ENCODE results near the gene SLC25A39. TPM values are rescaled to one million over a fixed set of nuclear protein-coding genes. Genes with fewer than 3 reads are reported as not detected.

Gene SLC25A39
- total and polyA plus RNA-seq, 4 donors: 59.9 to 128 (median 102) TPM

- H3K27ac ChIP-seq (ENCODE audit: low read depth, low read length): no peak overlapping the region
- peaks cover 38% of the 10 kb centered on the region for H3K4me1 ChIP-seq (ENCODE audit: control insufficient read depth, insufficient read depth, low read length)
- H3K4me3 ChIP-seq (ENCODE audit: low read depth, low read length): no peak overlapping the region
- DNase-seq (ENCODE audit: low read depth in 4 of 6, low spot score in 6 of 6): peak in 2 of 6 donors; percentile 51
- H3K36me3 ChIP-seq (ENCODE audit: control insufficient read depth, insufficient read depth, low read length): peaks cover 87% of the 10 kb centered on the region
- WGBS (ENCODE audit: insufficient coverage): 50% methylated on average over 77 of the region's 77 CpGs
- H3K27me3 ChIP-seq (ENCODE audit: control insufficient read depth, insufficient read depth, low read length): no peaks in the 10 kb centered on the region
- no peaks in the 10 kb centered on the region for H3K9me3 ChIP-seq (ENCODE audit: control insufficient read depth, insufficient read depth, low read length)
Observed at GRCh38 chr17:44354582-44355561, 30.2 kb upstream of the SLC25A39 start.

GRCh38 chr17:44353672-44354331 is 29.2 kb upstream of the SLC25A39 start:
- no peak for DNase-seq (ENCODE audit: low read depth in 4 of 6, low spot score in 6 of 6)
- Histone ChIP-seq H3K4me3 (ENCODE audit: low read depth, low read length) (no peak overlapping the region), H3K4me1 (ENCODE audit: control insufficient read depth, insufficient read depth, low read length) (peaks cover 35% of the 10 kb centered on the region), H3K9me3 (ENCODE audit: control insufficient read depth, insufficient read depth, low read length) (no peaks in the 10 kb centered on the region), H3K27ac (ENCODE audit: low read depth, low read length) (no peak overlapping the region), H3K27me3 (ENCODE audit: control insufficient read depth, insufficient read depth, low read length) (no peaks in the 10 kb centered on the region), H3K36me3 (ENCODE audit: control insufficient read depth, insufficient read depth, low read length) (peaks cover 88% of the 10 kb centered on the region)
- 47% methylated on average over 98 of the region's 98 CpGs for WGBS (ENCODE audit: insufficient coverage)

- peaks cover 86% of the 10 kb centered on the region for H3K36me3 ChIP-seq (ENCODE audit: control insufficient read depth, insufficient read depth, low read length)
- H3K27me3 ChIP-seq (ENCODE audit: control insufficient read depth, insufficient read depth, low read length): no peaks in the 10 kb centered on the region
- H3K9me3 ChIP-seq (ENCODE audit: control insufficient read depth, insufficient read depth, low read length): no peaks in the 10 kb centered on the region
- no peak overlapping the region for H3K27ac ChIP-seq (ENCODE audit: low read depth, low read length)
- H3K4me1 ChIP-seq (ENCODE audit: control insufficient read depth, insufficient read depth, low read length): peaks cover 35% of the 10 kb centered on the region
- H3K4me3 ChIP-seq (ENCODE audit: low read depth, low read length): no peak overlapping the region
- peak in 2 of 6 donors; percentile 34 to 40 for DNase-seq (ENCODE audit: low read depth in 4 of 6, low spot score in 6 of 6)
- 58% methylated on average over 18 of the region's 22 CpGs for WGBS (ENCODE audit: insufficient coverage)
Observed at GRCh38 chr17:44352828-44353671, 28.4 kb upstream of the SLC25A39 start.

GRCh38 chr17:44351961-44352827 is 27.6 kb upstream of the SLC25A39 start:
- Histone ChIP-seq H3K4me3 (ENCODE audit: low read depth, low read length) (no peak overlapping the region), H3K36me3 (ENCODE audit: control insufficient read depth, insufficient read depth, low read length) (peaks cover 82% of the 10 kb centered on the region), H3K4me1 (ENCODE audit: control insufficient read depth, insufficient read depth, low read length) (peaks cover 35% of the 10 kb centered on the region), H3K9me3 (ENCODE audit: control insufficient read depth, insufficient read depth, low read length) (no peaks in the 10 kb centered on the region), H3K27me3 (ENCODE audit: control insufficient read depth, insufficient read depth, low read length) (no peaks in the 10 kb centered on the region), H3K27ac (ENCODE audit: low read depth, low read length) (no peak overlapping the region)
- 81% methylated on average over 21 of the region's 36 CpGs for WGBS (ENCODE audit: insufficient coverage)
- DNase-seq (ENCODE audit: low read depth in 4 of 6, low spot score in 6 of 6): no peak

- H3K4me1 ChIP-seq (ENCODE audit: control insufficient read depth, insufficient read depth, low read length): peaks cover 35% of the 10 kb centered on the region
- H3K9me3 ChIP-seq (ENCODE audit: control insufficient read depth, insufficient read depth, low read length): no peaks in the 10 kb centered on the region
- no peak overlapping the region for H3K27ac ChIP-seq (ENCODE audit: low read depth, low read length)
- no peak overlapping the region for H3K4me3 ChIP-seq (ENCODE audit: low read depth, low read length)
- no peak for DNase-seq (ENCODE audit: low read depth in 4 of 6, low spot score in 6 of 6)
- peaks cover 79% of the 10 kb centered on the region for H3K36me3 ChIP-seq (ENCODE audit: control insufficient read depth, insufficient read depth, low read length)
- WGBS (ENCODE audit: insufficient coverage): 89% methylated on average over 8 of the region's 8 CpGs
- no peaks in the 10 kb centered on the region for H3K27me3 ChIP-seq (ENCODE audit: control insufficient read depth, insufficient read depth, low read length)
Observed at GRCh38 chr17:44351464-44351863, 26.8 kb upstream of the SLC25A39 start.

- H3K27ac ChIP-seq (ENCODE audit: low read depth, low read length): no peak overlapping the region
- WGBS (ENCODE audit: insufficient coverage): 54% methylated on average over 6 of the region's 6 CpGs
- no peaks in the 10 kb centered on the region for H3K27me3 ChIP-seq (ENCODE audit: control insufficient read depth, insufficient read depth, low read length)
- no peaks in the 10 kb centered on the region for H3K9me3 ChIP-seq (ENCODE audit: control insufficient read depth, insufficient read depth, low read length)
- peaks cover 72% of the 10 kb centered on the region for H3K36me3 ChIP-seq (ENCODE audit: control insufficient read depth, insufficient read depth, low read length)
- no peak overlapping the region for H3K4me3 ChIP-seq (ENCODE audit: low read depth, low read length)
- peaks cover 42% of the 10 kb centered on the region for H3K4me1 ChIP-seq (ENCODE audit: control insufficient read depth, insufficient read depth, low read length)
- DNase-seq (ENCODE audit: low read depth in 4 of 6, low spot score in 6 of 6): peak in 3 of 6 donors; percentile 52 to 90 (median 88)
Observed at GRCh38 chr17:44350733-44351226, 26.2 kb upstream of the SLC25A39 start.

GRCh38 chr17:44349553-44350070 is 25.0 kb upstream of the SLC25A39 start:
- WGBS (ENCODE audit: insufficient coverage): 87% methylated on average over 9 of the region's 12 CpGs

GRCh38 chr17:44348988-44349364 is 24.4 kb upstream of the SLC25A39 start:
- H3K4me3 ChIP-seq (ENCODE audit: low read depth, low read length): no peak overlapping the region
- peaks cover 56% of the 10 kb centered on the region for H3K36me3 ChIP-seq (ENCODE audit: control insufficient read depth, insufficient read depth, low read length)
- H3K27me3 ChIP-seq (ENCODE audit: control insufficient read depth, insufficient read depth, low read length): no peaks in the 10 kb centered on the region
- H3K27ac ChIP-seq (ENCODE audit: low read depth, low read length): no peak overlapping the region
- 88% methylated on average over 6 of the region's 6 CpGs for WGBS (ENCODE audit: insufficient coverage)
- H3K4me1 ChIP-seq (ENCODE audit: control insufficient read depth, insufficient read depth, low read length): peaks cover 47% of the 10 kb centered on the region
- no peak for DNase-seq (ENCODE audit: low read depth in 4 of 6, low spot score in 6 of 6)
- no peaks in the 10 kb centered on the region for H3K9me3 ChIP-seq (ENCODE audit: control insufficient read depth, insufficient read depth, low read length)

More at GRCh38 chr17:44349553-44350070, 25.0 kb upstream of the SLC25A39 start:
- Histone ChIP-seq H3K4me3 (ENCODE audit: low read depth, low read length) (no peak overlapping the region), H3K27me3 (ENCODE audit: control insufficient read depth, insufficient read depth, low read length) (no peaks in the 10 kb centered on the region), H3K9me3 (ENCODE audit: control insufficient read depth, insufficient read depth, low read length) (no peaks in the 10 kb centered on the region), H3K36me3 (ENCODE audit: control insufficient read depth, insufficient read depth, low read length) (peaks cover 61% of the 10 kb centered on the region), H3K27ac (ENCODE audit: low read depth, low read length) (no peak overlapping the region), H3K4me1 (ENCODE audit: control insufficient read depth, insufficient read depth, low read length) (peaks cover 44% of the 10 kb centered on the region)
- no peak for DNase-seq (ENCODE audit: low read depth in 4 of 6, low spot score in 6 of 6)
